Measurements from ENCODE around the gene SPATS2L.

Gene SPATS2L

GRCh38 chr2:200408428-200409316 lies 102.2 kb downstream of the SPATS2L start:
- DNase-seq (ENCODE audit: low read depth in 1 of 2, low spot score in 1 of 2) = no peak

GRCh38 chr2:200411831-200412230 lies 105.3 kb downstream of the SPATS2L start:
- DNase-seq (ENCODE audit: low read depth in 1 of 2, low spot score in 1 of 2) = no peak

GRCh38 chr2:200414367-200414766 lies 107.9 kb downstream of the SPATS2L start:
- DNase-seq (ENCODE audit: low read depth in 1 of 2, low spot score in 1 of 2) = no peak

GRCh38 chr2:200415455-200415854 lies 109.0 kb downstream of the SPATS2L start:
- no peak for DNase-seq (ENCODE audit: low read depth in 1 of 2, low spot score in 1 of 2)

- DNase-seq (ENCODE audit: low read depth in 1 of 2, low spot score in 1 of 2) = no peak
Measured at GRCh38 chr2:200416878-200417277, 110.4 kb downstream of the SPATS2L start.

- no peak for DNase-seq (ENCODE audit: low read depth in 1 of 2, low spot score in 1 of 2)
Measured at GRCh38 chr2:200417366-200417765, 110.9 kb downstream of the SPATS2L start.

GRCh38 chr2:200418399-200418798 lies 111.9 kb downstream of the SPATS2L start:
- no peak for DNase-seq (ENCODE audit: low read depth in 1 of 2, low spot score in 1 of 2)

- DNase-seq (ENCODE audit: low read depth in 1 of 2, low spot score in 1 of 2) = no peak
Measured at GRCh38 chr2:200419325-200419724, 112.8 kb downstream of the SPATS2L start.

GRCh38 chr2:200421270-200421669 lies 114.8 kb downstream of the SPATS2L start:
- DNase-seq (ENCODE audit: low read depth in 1 of 2, low spot score in 1 of 2) = no peak

GRCh38 chr2:200422071-200422470 lies 115.6 kb downstream of the SPATS2L start:
- DNase-seq (ENCODE audit: low read depth in 1 of 2, low spot score in 1 of 2) = no peak

GRCh38 chr2:200422532-200423261 lies 116.2 kb downstream of the SPATS2L start:
- DNase-seq (ENCODE audit: low read depth in 1 of 2, low spot score in 1 of 2) = no peak

- no peak for DNase-seq (ENCODE audit: low read depth in 1 of 2, low spot score in 1 of 2)
Measured at GRCh38 chr2:200423541-200423940, 117.0 kb downstream of the SPATS2L start.

GRCh38 chr2:200425026-200425821 lies 118.7 kb downstream of the SPATS2L start:
- DNase-seq (ENCODE audit: low read depth in 1 of 2, low spot score in 1 of 2) = no peak

- DNase-seq (ENCODE audit: low read depth in 1 of 2, low spot score in 1 of 2) = no peak
Measured at GRCh38 chr2:200426754-200427153, 120.3 kb downstream of the SPATS2L start.

GRCh38 chr2:200428961-200429665 lies 122.6 kb downstream of the SPATS2L start:
- no peak for DNase-seq (ENCODE audit: low read depth in 1 of 2, low spot score in 1 of 2)

GRCh38 chr2:200430017-200430416 lies 123.5 kb downstream of the SPATS2L start:
- DNase-seq (ENCODE audit: low read depth in 1 of 2, low spot score in 1 of 2) = no peak

- DNase-seq (ENCODE audit: low read depth in 1 of 2, low spot score in 1 of 2) = no peak
Measured at GRCh38 chr2:200431996-200432705, 125.7 kb downstream of the SPATS2L start.

GRCh38 chr2:200435379-200435778 lies 128.9 kb downstream of the SPATS2L start:
- no peak for DNase-seq (ENCODE audit: low read depth in 1 of 2, low spot score in 1 of 2)

GRCh38 chr2:200438251-200438650 lies 131.8 kb downstream of the SPATS2L start:
- no peak for DNase-seq (ENCODE audit: low read depth in 1 of 2, low spot score in 1 of 2)

- DNase-seq (ENCODE audit: low read depth in 1 of 2, low spot score in 1 of 2) = no peak
Measured at GRCh38 chr2:200438846-200439245, 132.4 kb downstream of the SPATS2L start.

Data from stimulated activated CD4-positive, alpha-beta T cell treated with anti-CD3 and anti-CD28 coated beads, Interleukin-15, amount 100 ng/mL, for 1 hour (primary cell).